MCF 10A (cell line): ENCODE results near the gene AIG1. TPM values are rescaled to one million over a fixed set of nuclear protein-coding genes. Genes with fewer than 3 reads are reported as not detected.

ENCODE experiments used
- BruUV-seq: library from RNA; stranded (reverse); fragments of 400-500 nt; replicated peaks from 2 replicates; lab custom pipeline; 2021; lab: Mats Ljungman, UMichigan
- CTCF ChIA-PET: fragments of 300-600 bp; sonication (Branson Sonifier 250); formaldehyde crosslinking; extraction: SDS; loops from one replicate; lab custom pipeline; 2021; ENCODE audit warnings: antibody characterized with exemption, inconsistent platforms; lab: Yijun Ruan, JAX
- POLR2A ChIA-PET: fragments of 300-600, 350-650 bp; sonication (Branson Sonifier 250); formaldehyde crosslinking; extraction: SDS; loops from one replicate; lab custom pipeline; 2020; ENCODE audit warnings: antibody characterized with exemption, inconsistent platforms; lab: Yijun Ruan, JAX
- DNase-seq: peaks from one replicate; pipeline ENCODE4 v3.0.0-alpha.2; 2018; ENCODE audit not compliant: unreplicated experiment
- H3K27ac Mint-ChIP-seq: one replicate; pipeline ENCODE4 v1.8.0; 2022; ENCODE audit warnings: mild to moderate bottlenecking, low read depth, mixed read lengths; ENCODE audit not compliant: unreplicated experiment
- H3K27me3 Mint-ChIP-seq: one replicate; pipeline ENCODE4 v1.8.0; 2022; ENCODE audit warnings: mixed read lengths; ENCODE audit not compliant: insufficient read depth, unreplicated experiment
- H3K36me3 Mint-ChIP-seq: one replicate; pipeline ENCODE4 v1.8.0; 2022; ENCODE audit warnings: mild to moderate bottlenecking, moderate library complexity, mixed read lengths; ENCODE audit not compliant: insufficient read depth, unreplicated experiment
- H3K4me1 Mint-ChIP-seq: one replicate; pipeline ENCODE4 v1.8.0; 2022; ENCODE audit warnings: mixed read lengths; ENCODE audit not compliant: insufficient read depth, unreplicated experiment
- H3K4me3 Mint-ChIP-seq: one replicate; pipeline ENCODE4 v1.8.0; 2022; ENCODE audit warnings: mild to moderate bottlenecking, moderate library complexity, mixed read lengths; ENCODE audit not compliant: unreplicated experiment
- H3K9me3 Mint-ChIP-seq: one replicate; pipeline ENCODE4 v1.8.0; 2022; ENCODE audit warnings: mixed read lengths; ENCODE audit not compliant: unreplicated experiment
- intact Hi-C: fragments of 100-400 bp; cut with micrococcal nuclease; formaldehyde crosslinking; loops from 2 replicates; pipeline ENCODE4 v1.14.1; 2022
- total RNA-seq: library from RNA; stranded (reverse); gene quantifications from 2 replicates; pipeline ENCODE4 v1.2.3, GENCODE V29; 2022
- TF ChIP-seq, protein P1 (sequence below): fragments of 200-600 bp; IDR thresholded peaks from one replicate; pipeline ENCODE4 v1.8.0; 2022; ENCODE audit warnings: antibody characterized with exemption, mild to moderate bottlenecking; ENCODE audit not compliant: unreplicated experiment

Gene AIG1
- total RNA-seq, 1 experiment from 2014 or later, result 106 TPM

- Mint-ChIP-seq H3K27ac (no peak overlapping the region), H3K4me3 (no peak overlapping the region), H3K9me3 (peaks cover 5% of the 10 kb centered on the region), H3K27me3 (no peaks in the 10 kb centered on the region), H3K36me3 (peaks cover 19% of the 10 kb centered on the region), H3K4me1 (peaks cover 6% of the 10 kb centered on the region)
- CTCF ChIA-PET, result interaction anchor here (0.6 to 1.2 kb wide), 3 partner anchors 37 to 353 kb away, joined by 3 read pairs; no protein-coding TSS in a partner anchor
- intact Hi-C loops, result no loop called here
- TF ChIP-seq, protein P1, sequence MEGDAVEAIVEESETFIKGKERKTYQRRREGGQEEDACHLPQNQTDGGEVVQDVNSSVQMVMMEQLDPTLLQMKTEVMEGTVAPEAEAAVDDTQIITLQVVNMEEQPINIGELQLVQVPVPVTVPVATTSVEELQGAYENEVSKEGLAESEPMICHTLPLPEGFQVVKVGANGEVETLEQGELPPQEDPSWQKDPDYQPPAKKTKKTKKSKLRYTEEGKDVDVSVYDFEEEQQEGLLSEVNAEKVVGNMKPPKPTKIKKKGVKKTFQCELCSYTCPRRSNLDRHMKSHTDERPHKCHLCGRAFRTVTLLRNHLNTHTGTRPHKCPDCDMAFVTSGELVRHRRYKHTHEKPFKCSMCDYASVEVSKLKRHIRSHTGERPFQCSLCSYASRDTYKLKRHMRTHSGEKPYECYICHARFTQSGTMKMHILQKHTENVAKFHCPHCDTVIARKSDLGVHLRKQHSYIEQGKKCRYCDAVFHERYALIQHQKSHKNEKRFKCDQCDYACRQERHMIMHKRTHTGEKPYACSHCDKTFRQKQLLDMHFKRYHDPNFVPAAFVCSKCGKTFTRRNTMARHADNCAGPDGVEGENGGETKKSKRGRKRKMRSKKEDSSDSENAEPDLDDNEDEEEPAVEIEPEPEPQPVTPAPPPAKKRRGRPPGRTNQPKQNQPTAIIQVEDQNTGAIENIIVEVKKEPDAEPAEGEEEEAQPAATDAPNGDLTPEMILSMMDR, result no peak
- BruUV-seq, result no TSS peak
- DNase-seq, result no peak
- POLR2A ChIA-PET, result interaction anchor here (0.7 kb wide), 1 partner anchor 48 kb away, joined by 3 read pairs; no protein-coding TSS in a partner anchor
These were observed 134.7 kb downstream of the AIG1 start for GRCh38 chr6:143195349-143195845.

DNA sequence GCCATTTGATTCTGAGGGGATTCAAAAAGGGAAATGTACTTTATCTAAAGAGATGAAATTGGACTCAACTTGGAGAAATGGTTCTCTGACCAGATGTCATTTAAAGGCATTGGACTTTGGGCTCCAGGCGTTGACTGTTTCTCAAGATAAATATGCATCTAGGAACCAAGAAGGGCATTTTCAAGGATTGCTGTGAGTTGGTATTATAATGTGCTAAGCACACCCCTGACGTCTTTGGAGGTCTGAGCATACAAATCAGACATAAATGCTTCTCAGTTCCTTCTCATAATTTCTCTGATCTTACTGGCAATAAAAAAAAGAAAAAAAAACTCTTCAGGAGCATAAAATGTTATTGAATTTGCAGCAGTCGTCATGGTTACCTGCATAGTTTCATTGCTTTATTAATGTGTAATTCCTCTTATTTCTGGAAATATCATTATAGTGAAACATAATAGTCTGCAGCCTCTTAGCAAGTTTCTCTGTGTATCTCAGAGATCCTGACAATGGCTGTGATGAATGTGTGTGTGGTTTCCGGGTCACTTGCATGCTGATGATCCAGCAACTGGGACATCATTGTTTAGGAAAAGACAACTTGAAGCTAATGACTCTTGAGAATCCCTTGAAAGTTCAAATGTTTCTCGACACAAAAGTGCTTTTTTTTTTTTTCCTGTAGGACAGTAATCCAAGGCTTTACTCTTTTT is 136.0 kb downstream of the AIG1 start:
- H3K9me3 Mint-ChIP-seq, result peaks cover 8% of the 10 kb centered on the region

GRCh38 chr6:143197377-143197776 is 136.7 kb downstream of the AIG1 start:
- TF ChIP-seq, protein P1, result no peak
- intact Hi-C loops, result no loop called here
- H3K27me3 Mint-ChIP-seq, result no peaks in the 10 kb centered on the region
- no peak for DNase-seq
- peaks cover 8% of the 10 kb centered on the region for H3K9me3 Mint-ChIP-seq
- CTCF ChIA-PET, result interaction anchor here (0.6 to 1.1 kb wide), 2 partner anchors 21 to 235 kb away, joined by 3 read pairs; no protein-coding TSS in a partner anchor
- no TSS peak for BruUV-seq
- POLR2A ChIA-PET, result no interaction called here
- no peak overlapping the region for H3K4me3 Mint-ChIP-seq
- no peak overlapping the region for H3K27ac Mint-ChIP-seq
- no peaks in the 10 kb centered on the region for H3K4me1 Mint-ChIP-seq
- H3K36me3 Mint-ChIP-seq, result peaks cover 13% of the 10 kb centered on the region

More for the DNA sequence above, 136.0 kb downstream of the AIG1 start:
- BruUV-seq, result no TSS peak
- no peaks in the 10 kb centered on the region for H3K27me3 Mint-ChIP-seq
- CTCF ChIA-PET, result interaction anchor here (1.1 kb wide), 1 partner anchor 20 kb away, joined by 3 read pairs; no protein-coding TSS in a partner anchor
- H3K27ac Mint-ChIP-seq, result no peak overlapping the region
- POLR2A ChIA-PET, result no interaction called here
- DNase-seq, result no peak
- H3K4me3 Mint-ChIP-seq, result no peak overlapping the region
- intact Hi-C loops, result no loop called here
- peaks cover 18% of the 10 kb centered on the region for H3K36me3 Mint-ChIP-seq
- TF ChIP-seq, protein P1, result no peak
- peaks cover under 1% of the 10 kb centered on the region for H3K4me1 Mint-ChIP-seq

GRCh38 chr6:143198312-143198711 is 137.6 kb downstream of the AIG1 start:
- Mint-ChIP-seq H3K9me3 (peaks cover 11% of the 10 kb centered on the region), H3K4me1 (no peaks in the 10 kb centered on the region), H3K4me3 (no peak overlapping the region), H3K27me3 (no peaks in the 10 kb centered on the region), H3K36me3 (peaks cover 18% of the 10 kb centered on the region), H3K27ac (no peak overlapping the region)
- BruUV-seq, result no TSS peak
- DNase-seq, result no peak
- intact Hi-C loops, result no loop called here
- TF ChIP-seq, protein P1, result no peak
- POLR2A ChIA-PET, result no interaction called here
- CTCF ChIA-PET, result interaction anchor here (0.7 kb wide), 1 partner anchor 11 kb away, joined by 3 read pairs; no protein-coding TSS in a partner anchor
